SK-N-SH treated with all-trans-retinoic acid at 6 μM for 48 hours (cell line): Measurements from ENCODE around the gene SIAH1.

ENCODE experiments used
- ESRRG ChIP-seq: fragments of 250-450 bp; sonication (Bioruptor Pico); IDR thresholded peaks from 2 replicates; pipeline ENCODE4 v1.6.1; 2021; ENCODE audit warnings: mild to moderate bottlenecking
- PPARA ChIP-seq: fragments of 250-450 bp; sonication (Bioruptor Pico); IDR thresholded peaks from 2 replicates; pipeline ENCODE4 v1.5.0; 2020; ENCODE audit warnings: mild to moderate bottlenecking, borderline replicate concordance
- RARB ChIP-seq: fragments of 250-450 bp; sonication (Bioruptor Pico); IDR thresholded peaks from 2 replicates; pipeline ENCODE4 v1.8.0; 2021; ENCODE audit warnings: mild to moderate bottlenecking, moderate library complexity
- SNAI2 ChIP-seq: fragments of 250-450 bp; sonication (Bioruptor Pico); IDR thresholded peaks from 2 replicates; pipeline ENCODE4 v1.5.0; 2020; ENCODE audit warnings: mild to moderate bottlenecking, moderate library complexity
- TOX ChIP-seq: fragments of 250-450 bp; sonication (Bioruptor Pico); IDR thresholded peaks from 2 replicates; pipeline ENCODE4 v1.8.0; 2021; ENCODE audit warnings: mild to moderate bottlenecking, moderate library complexity, borderline replicate concordance
- ZC3H10 ChIP-seq: fragments of 250-450 bp; sonication (Bioruptor Pico); IDR thresholded peaks from 2 replicates; pipeline ENCODE4 v1.5.1; 2021; ENCODE audit warnings: mild to moderate bottlenecking, moderate library complexity
- ZFP3 ChIP-seq: fragments of 250-450 bp; sonication (Bioruptor Pico); IDR thresholded peaks from 2 replicates; pipeline ENCODE4 v1.5.0; 2020; ENCODE audit warnings: mild to moderate bottlenecking, moderate library complexity
- ZFP30 ChIP-seq: fragments of 450-650 bp; formaldehyde crosslinking; IDR thresholded peaks from 2 replicates; pipeline ENCODE4 v1.5.0; 2022; ENCODE audit warnings: mild to moderate bottlenecking, moderate library complexity
- TF ChIP-seq, protein P1 (sequence below): fragments of 250-450 bp; sonication (Bioruptor Pico); IDR thresholded peaks from 2 replicates; pipeline ENCODE4 v1.8.0; 2020; ENCODE audit warnings: mild to moderate bottlenecking, moderate library complexity, borderline replicate concordance

DNA sequence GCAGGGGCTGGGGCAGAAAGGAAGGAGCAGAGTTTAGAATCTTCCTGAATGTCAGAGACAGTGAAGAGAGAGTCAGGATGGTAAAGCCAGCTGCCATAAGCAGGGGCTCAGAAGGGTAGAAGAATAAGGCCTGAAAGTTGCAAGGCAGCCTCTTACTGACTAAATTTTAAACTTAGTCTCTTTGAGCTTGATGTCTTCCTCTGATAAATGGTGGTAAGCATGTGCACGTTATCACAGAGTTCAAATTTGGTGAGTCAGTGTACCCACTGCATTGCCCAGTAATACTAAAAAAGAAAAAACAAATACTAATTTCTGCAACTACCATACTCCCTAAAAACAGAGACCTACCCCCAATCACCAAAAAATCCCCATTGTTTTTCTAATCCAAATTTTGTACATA is 45.2 kb downstream of the SIAH1 start:
- TF ChIP-seq RARB (CRISPR knock-in tag): no peak
- no peak for TF ChIP-seq ZC3H10
- TF ChIP-seq TOX: no peak
- TF ChIP-seq PPARA (CRISPR knock-in tag): no peak
- no peak for TF ChIP-seq SNAI2 (CRISPR knock-in tag)
- TF ChIP-seq, protein P1, sequence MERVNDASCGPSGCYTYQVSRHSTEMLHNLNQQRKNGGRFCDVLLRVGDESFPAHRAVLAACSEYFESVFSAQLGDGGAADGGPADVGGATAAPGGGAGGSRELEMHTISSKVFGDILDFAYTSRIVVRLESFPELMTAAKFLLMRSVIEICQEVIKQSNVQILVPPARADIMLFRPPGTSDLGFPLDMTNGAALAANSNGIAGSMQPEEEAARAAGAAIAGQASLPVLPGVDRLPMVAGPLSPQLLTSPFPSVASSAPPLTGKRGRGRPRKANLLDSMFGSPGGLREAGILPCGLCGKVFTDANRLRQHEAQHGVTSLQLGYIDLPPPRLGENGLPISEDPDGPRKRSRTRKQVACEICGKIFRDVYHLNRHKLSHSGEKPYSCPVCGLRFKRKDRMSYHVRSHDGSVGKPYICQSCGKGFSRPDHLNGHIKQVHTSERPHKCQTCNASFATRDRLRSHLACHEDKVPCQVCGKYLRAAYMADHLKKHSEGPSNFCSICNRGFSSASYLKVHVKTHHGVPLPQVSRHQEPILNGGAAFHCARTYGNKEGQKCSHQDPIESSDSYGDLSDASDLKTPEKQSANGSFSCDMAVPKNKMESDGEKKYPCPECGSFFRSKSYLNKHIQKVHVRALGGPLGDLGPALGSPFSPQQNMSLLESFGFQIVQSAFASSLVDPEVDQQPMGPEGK (CRISPR knock-in tag): no peak
- no peak for TF ChIP-seq ZFP30 (CRISPR knock-in tag)
- TF ChIP-seq ESRRG (CRISPR knock-in tag): no peak
- TF ChIP-seq ZFP3: no peak
